Measurements from ENCODE around the gene BTG1.

- no peak for TF ChIP-seq CTCF (conservative IDR thresholded peaks at IDR 0.05; ENCODE audit: low read depth in 2 of 2)
- no peak for TF ChIP-seq POLR2AphosphoS5 (IDR thresholded peaks at IDR 0.05; ENCODE audit: low read depth)
- TF ChIP-seq EZH2phosphoT487 (IDR thresholded peaks at IDR 0.05; ENCODE audit: unreplicated experiment): no peak
These were observed 16.0 kb downstream of the BTG1 start for GRCh38 chr12:92129609-92130008.

Data from GM23338 (cell line).